SK-N-MC (cell line): ENCODE results near the gene TRIM29.

Source experiments
- DNase-seq: peaks from one replicate; pipeline ENCODE4 v3.0.0-alpha.2; 2011; ENCODE audit warnings: low read depth, low spot score
- H3K27ac ChIP-seq: fragments of 200-600 bp; sonication (generic); 2 replicates; pipeline ENCODE4 v1.5.1; 2016; ENCODE audit warnings: mixed run types
- H3K36me3 ChIP-seq: fragments of 200-600 bp; sonication (generic); 2 replicates; pipeline ENCODE4 v1.6.1; 2017; ENCODE audit warnings: antibody characterized with exemption, low read length, mixed read lengths; ENCODE audit not compliant: insufficient read depth
- H3K4me3 ChIP-seq: fragments of 200-600 bp; sonication (generic); 2 replicates; pipeline ENCODE4 v1.5.1; 2016
- H3K9ac ChIP-seq: fragments of 200-600 bp; sonication (generic); 2 replicates; pipeline ENCODE4 v1.8.0; 2017; ENCODE audit warnings: mixed run types, mixed read lengths; ENCODE audit not compliant: insufficient read length
- H3K9me3 ChIP-seq: fragments of 200-600 bp; sonication (generic); 2 replicates; pipeline ENCODE4 v1.6.1; 2017; ENCODE audit warnings: low read depth, mild to moderate bottlenecking, antibody characterized with exemption, low read length, moderate library complexity, mixed read lengths
- EZH2 ChIP-seq: fragments of 200-600 bp; sonication (generic); IDR thresholded peaks from one replicate; pipeline ENCODE4 v1.6.1; 2017; ENCODE audit warnings: antibody characterized with exemption
- FOXP2 ChIP-seq: optimal IDR thresholded peaks from 2 replicates; pipeline ENCODE3; 2011; ENCODE audit warnings: mild to moderate bottlenecking, moderate library complexity; ENCODE audit not compliant: insufficient read depth; ENCODE audit errors: extremely low read length, control extremely low read depth
- POLR2AphosphoS5 ChIP-seq: IDR thresholded peaks from 2 replicates; pipeline ENCODE4 v1.6.1; 2012; ENCODE audit warnings: mild to moderate bottlenecking, low read depth, low read length, borderline replicate concordance

TRIM29 gene

GRCh38 chr11:120112174-120112796 lies 25.6 kb downstream of the TRIM29 start:
- no peaks in the 10 kb centered on the region for H3K9me3 ChIP-seq
- TF ChIP-seq EZH2 (no peak), POLR2AphosphoS5 (no peak), FOXP2 (no peak)

GRCh38 chr11:120109531-120109930 lies 28.4 kb downstream of the TRIM29 start:
- Histone ChIP-seq H3K9me3 (no peaks in the 10 kb centered on the region), H3K4me3 (no peak overlapping the region), H3K27ac (no peak overlapping the region), H3K36me3 (no peaks in the 10 kb centered on the region), H3K9ac (no peak overlapping the region)
- no peak for DNase-seq
- TF ChIP-seq EZH2 = no peak
- TF ChIP-seq POLR2AphosphoS5 = no peak
- no peak for TF ChIP-seq FOXP2

More at GRCh38 chr11:120112174-120112796, 25.6 kb downstream of the TRIM29 start:
- no peak for DNase-seq
- H3K9ac ChIP-seq = no peak overlapping the region
- no peaks in the 10 kb centered on the region for H3K36me3 ChIP-seq
- no peak overlapping the region for H3K4me3 ChIP-seq
- no peak overlapping the region for H3K27ac ChIP-seq

- no peak overlapping the region for H3K27ac ChIP-seq
- H3K36me3 ChIP-seq = no peaks in the 10 kb centered on the region
- DNase-seq = no peak
- no peaks in the 10 kb centered on the region for H3K9me3 ChIP-seq
- H3K9ac ChIP-seq = no peak overlapping the region
- no peak overlapping the region for H3K4me3 ChIP-seq
- TF ChIP-seq EZH2 (no peak), FOXP2 (no peak), POLR2AphosphoS5 (no peak)
Measured at GRCh38 chr11:120108785-120109168, 29.1 kb downstream of the TRIM29 start.

GRCh38 chr11:120108154-120108784 lies 29.6 kb downstream of the TRIM29 start:
- no peak for DNase-seq
- Histone ChIP-seq H3K4me3 (no peak overlapping the region), H3K36me3 (no peaks in the 10 kb centered on the region), H3K27ac (no peak overlapping the region), H3K9ac (no peak overlapping the region), H3K9me3 (no peaks in the 10 kb centered on the region)
- no peak for TF ChIP-seq POLR2AphosphoS5
- TF ChIP-seq EZH2 = no peak
- no peak for TF ChIP-seq FOXP2

- no peak for DNase-seq
- Histone ChIP-seq H3K27ac (no peak overlapping the region), H3K9ac (no peak overlapping the region), H3K36me3 (no peaks in the 10 kb centered on the region), H3K9me3 (no peaks in the 10 kb centered on the region), H3K4me3 (no peak overlapping the region)
- TF ChIP-seq EZH2 (no peak), POLR2AphosphoS5 (no peak), FOXP2 (no peak)
Measured at GRCh38 chr11:120107692-120108091, 30.2 kb downstream of the TRIM29 start.

- TF ChIP-seq POLR2AphosphoS5 (no peak), EZH2 (no peak), FOXP2 (no peak)
- no peak overlapping the region for H3K9ac ChIP-seq
- H3K4me3 ChIP-seq = no peak overlapping the region
- H3K9me3 ChIP-seq = no peaks in the 10 kb centered on the region
- H3K36me3 ChIP-seq = no peaks in the 10 kb centered on the region
- H3K27ac ChIP-seq = no peak overlapping the region
- DNase-seq = no peak
Measured at GRCh38 chr11:120106354-120107150, 31.4 kb downstream of the TRIM29 start.

- Histone ChIP-seq H3K27ac (no peak overlapping the region), H3K36me3 (no peaks in the 10 kb centered on the region), H3K4me3 (no peak overlapping the region), H3K9ac (no peak overlapping the region), H3K9me3 (no peaks in the 10 kb centered on the region)
- TF ChIP-seq FOXP2 (no peak), POLR2AphosphoS5 (no peak), EZH2 (no peak)
- DNase-seq = no peak
Measured at GRCh38 chr11:120105576-120105975, 32.3 kb downstream of the TRIM29 start.

GRCh38 chr11:120104041-120104565 lies 33.8 kb downstream of the TRIM29 start:
- no peak overlapping the region for H3K27ac ChIP-seq
- H3K9ac ChIP-seq = no peak overlapping the region
- H3K36me3 ChIP-seq = no peaks in the 10 kb centered on the region
- TF ChIP-seq FOXP2 (no peak), POLR2AphosphoS5 (no peak), EZH2 (no peak)
- H3K4me3 ChIP-seq = no peak overlapping the region
- DNase-seq = no peak
- no peaks in the 10 kb centered on the region for H3K9me3 ChIP-seq

- no peak for TF ChIP-seq POLR2AphosphoS5
- no peak for TF ChIP-seq FOXP2
- TF ChIP-seq EZH2 = no peak
- no peaks in the 10 kb centered on the region for H3K9me3 ChIP-seq
- DNase-seq = no peak
- no peak overlapping the region for H3K9ac ChIP-seq
- H3K36me3 ChIP-seq = no peaks in the 10 kb centered on the region
- H3K4me3 ChIP-seq = no peak overlapping the region
- no peak overlapping the region for H3K27ac ChIP-seq
Measured at GRCh38 chr11:120102864-120103122, 35.1 kb downstream of the TRIM29 start.
